Fibroblast of mammary gland (primary cell): ENCODE data around the gene TMEM123.

ENCODE experiments used
- DNase-seq: peaks from one replicate; pipeline ENCODE4 v3.0.0-alpha.2; 2010; ENCODE audit warnings: low read depth
- H3K4me3 ChIP-seq: 2 replicates; pipeline ENCODE4 v1.5.1; 2011; ENCODE audit warnings: low read depth, mild to moderate bottlenecking, low read length, moderate library complexity; ENCODE audit not compliant: control insufficient read depth
- CTCF ChIP-seq: conservative IDR thresholded peaks from 2 replicates; pipeline ENCODE4 v1.5.1; 2011; ENCODE audit warnings: low read depth, low read length, inconsistent platforms; ENCODE audit not compliant: control insufficient read depth, insufficient read depth

The TMEM123 gene

GRCh38 chr11:102451681-102452460, 694 bp downstream of the TMEM123 start:
- peak overlapping the region; percentile 83 for H3K4me3 ChIP-seq
- DNase-seq: peak; percentile 41
- TF ChIP-seq CTCF: peak; percentile 3

DNA sequence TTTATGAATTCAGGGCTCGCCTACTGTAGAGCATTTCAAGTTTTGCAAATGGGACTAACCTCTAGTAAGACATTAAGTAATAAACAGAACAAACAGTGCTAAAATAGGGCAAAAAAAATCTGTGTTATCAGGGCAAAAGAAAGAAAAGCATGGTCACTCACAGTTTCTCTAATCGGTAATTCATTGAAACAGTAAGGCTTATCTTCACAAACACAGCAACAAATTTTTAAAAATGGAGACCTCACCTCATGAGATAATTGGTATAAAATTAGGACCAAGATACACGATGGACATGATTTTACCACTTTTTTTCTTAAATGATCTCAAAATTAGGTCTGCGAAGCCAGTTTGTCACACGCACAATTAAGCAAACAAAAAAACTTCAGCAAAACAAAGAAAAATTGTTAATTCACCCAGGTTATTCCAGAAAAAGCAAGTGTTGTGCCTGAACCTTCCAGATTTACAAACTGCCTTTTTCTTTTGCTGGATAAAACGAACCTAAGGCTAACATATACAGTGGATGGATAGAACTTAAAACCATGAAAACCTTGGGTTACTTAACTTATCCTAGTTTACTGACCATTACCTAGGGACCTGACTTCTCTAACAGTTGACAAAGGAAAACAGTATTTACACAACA, 1.4 kb downstream of the TMEM123 start:
- peak overlapping the region; percentile 83 for H3K4me3 ChIP-seq
- DNase-seq: no peak

GRCh38 chr11:102449651-102450570, 2.7 kb downstream of the TMEM123 start:
- TF ChIP-seq CTCF: no peak
- DNase-seq: no peak
- no peak overlapping the region for H3K4me3 ChIP-seq

More for the DNA sequence above, 1.4 kb downstream of the TMEM123 start:
- TF ChIP-seq CTCF: no peak

GRCh38 chr11:102448869-102449224, 3.7 kb downstream of the TMEM123 start:
- no peak for DNase-seq
- H3K4me3 ChIP-seq: no peak overlapping the region
- no peak for TF ChIP-seq CTCF

- TF ChIP-seq CTCF: no peak
- H3K4me3 ChIP-seq: no peak overlapping the region
- DNase-seq: no peak
Measured at GRCh38 chr11:102447941-102448868, 4.4 kb downstream of the TMEM123 start.

- no peak overlapping the region for H3K4me3 ChIP-seq
- no peak for TF ChIP-seq CTCF
- DNase-seq: no peak
Measured at GRCh38 chr11:102447193-102447592, 5.4 kb downstream of the TMEM123 start.
